ENCODE measurements around the gene NRXN3.

NRXN3 gene

GRCh38 chr14:79468486-79468885, 1298.3 kb downstream of the NRXN3 start:
- ChIA-PET CTCF (interaction anchor here (1.0 to 1.3 kb wide), 2 partner anchors 17 to 38 kb away, joined by 3 read pairs; no protein-coding TSS in a partner anchor), POLR2A (no interaction called here)
- TF ChIP-seq CTCF (IDR thresholded peaks at IDR 0.05; ENCODE audit: control extremely low read depth, extremely low read depth, low read depth, missing control alignments), result no peak
- no peak for DNase-seq (ENCODE audit: extremely low spot score)

GRCh38 chr14:79473651-79474050, 1303.5 kb downstream of the NRXN3 start:
- POLR2A ChIA-PET, result no interaction called here
- DNase-seq (ENCODE audit: extremely low spot score), result no peak
- CTCF ChIA-PET, result interaction anchor here (1.4 kb wide), 1 partner anchor 15 kb away, joined by 4 read pairs; no protein-coding TSS in a partner anchor
- TF ChIP-seq CTCF (IDR thresholded peaks at IDR 0.05; ENCODE audit: control extremely low read depth, extremely low read depth, low read depth, missing control alignments), result no peak

DNA sequence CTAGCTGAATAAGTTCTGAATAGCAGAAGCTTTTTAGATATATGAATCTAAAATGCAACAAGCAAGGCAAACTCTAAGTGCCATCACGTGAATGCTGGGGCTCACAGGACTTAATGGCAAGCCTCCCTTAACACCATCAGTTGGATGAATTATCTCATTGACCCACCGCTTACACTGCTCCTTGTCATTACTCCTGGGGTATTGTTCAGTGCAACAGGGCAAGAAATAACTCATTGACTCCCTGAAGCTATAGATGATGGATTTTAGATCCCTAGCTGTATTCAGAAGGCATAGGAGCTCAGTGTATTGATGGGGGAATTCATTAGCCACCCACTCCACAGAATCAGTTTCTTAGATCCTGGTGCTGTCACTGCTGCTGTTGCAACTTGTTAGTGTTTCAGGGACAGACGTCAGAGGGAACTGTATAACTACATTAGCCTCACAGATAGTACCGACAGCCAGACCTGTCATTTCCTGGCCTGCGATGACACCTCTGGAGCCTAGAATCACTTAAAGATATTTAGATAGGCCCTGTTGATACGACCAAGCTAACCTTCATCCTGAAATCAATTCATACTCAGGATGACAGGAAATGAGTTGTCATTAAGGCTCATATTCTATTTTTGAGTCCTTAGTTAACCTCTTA, 1305.8 kb downstream of the NRXN3 start:
- POLR2A ChIA-PET, result no interaction called here
- CTCF ChIA-PET, result interaction anchor here (1.4 to 2.2 kb wide), 3 partner anchors 9 to 17 kb away, joined by 5 to 6 read pairs (median 5); no protein-coding TSS in a partner anchor
- TF ChIP-seq CTCF (IDR thresholded peaks at IDR 0.05; ENCODE audit: control extremely low read depth, extremely low read depth, low read depth, missing control alignments), result no peak
- DNase-seq (ENCODE audit: extremely low spot score), result no peak

DNA sequence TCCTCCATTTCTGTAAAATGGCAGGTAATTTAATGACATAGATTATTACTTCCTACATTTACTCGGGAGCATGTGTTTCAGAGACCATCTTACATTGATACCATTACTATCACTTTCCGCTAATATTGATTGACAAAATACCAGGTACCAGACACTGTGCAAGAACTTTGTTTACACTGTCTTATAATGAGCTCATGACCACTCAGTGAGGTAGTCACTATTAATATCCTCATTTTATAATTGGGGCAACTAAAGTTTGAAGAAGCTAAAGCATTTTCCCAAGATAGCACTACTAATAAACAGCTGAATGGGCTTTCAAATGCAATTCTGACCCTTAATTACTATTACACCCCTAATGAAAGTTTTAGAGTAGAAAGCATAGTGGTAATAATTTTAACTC, 1306.4 kb downstream of the NRXN3 start:
- ChIA-PET CTCF (interaction anchor here (1.4 kb wide), 1 partner anchor 12 kb away, joined by 5 read pairs; no protein-coding TSS in a partner anchor), POLR2A (no interaction called here)
- TF ChIP-seq CTCF (IDR thresholded peaks at IDR 0.05; ENCODE audit: control extremely low read depth, extremely low read depth, low read depth, missing control alignments), result no peak
- no peak for DNase-seq (ENCODE audit: extremely low spot score)

GRCh38 chr14:79480212-79480611, 1310.0 kb downstream of the NRXN3 start:
- TF ChIP-seq CTCF (IDR thresholded peaks at IDR 0.05; ENCODE audit: control extremely low read depth, extremely low read depth, low read depth, missing control alignments), result no peak
- POLR2A ChIA-PET, result no interaction called here
- no peak for DNase-seq (ENCODE audit: extremely low spot score)
- CTCF ChIA-PET, result no interaction called here

DNA sequence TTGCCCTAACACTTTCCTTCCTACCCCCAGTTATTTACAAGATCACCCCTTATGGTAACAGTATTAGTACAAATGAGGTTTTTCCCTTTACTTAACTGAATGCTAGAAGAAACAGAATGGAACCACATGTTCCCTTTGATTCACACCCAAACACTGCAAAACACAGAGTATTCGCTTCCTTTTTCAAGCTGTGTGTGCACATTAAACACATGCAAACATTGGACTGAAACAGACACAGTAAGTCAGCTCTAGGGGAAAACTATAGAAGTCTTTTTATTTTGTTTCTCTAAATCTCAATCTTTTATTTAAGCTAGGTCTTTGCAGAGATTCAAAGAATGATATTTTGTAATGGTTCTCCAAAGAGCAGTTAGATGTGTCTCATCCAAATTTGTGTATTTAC, 1312.7 kb downstream of the NRXN3 start:
- CTCF ChIA-PET, result no interaction called here
- no peak for DNase-seq (ENCODE audit: extremely low spot score)
- no peak for TF ChIP-seq CTCF (IDR thresholded peaks at IDR 0.05; ENCODE audit: control extremely low read depth, extremely low read depth, low read depth, missing control alignments)
- POLR2A ChIA-PET, result no interaction called here
